Lung (tissue), 12 donors: ENCODE data around the gene ALG12. TPM values are rescaled to one million over a fixed set of nuclear protein-coding genes. Genes with fewer than 3 reads are reported as not detected.

Source experiments
- ATAC-seq: fragments of 200-7000 bp; cut with Tn5 transposase; one replicate; pipeline ENCODE4 v1.9.1; 2020; ENCODE audit warnings: moderate number of reproducible peaks; ENCODE audit not compliant: insufficient read depth, low FRiP score
- DNase-seq, 3 donors: peaks; one replicate each; pipeline ENCODE4 v3.0.0-alpha.2; 2013 to 2017
- H3K27ac ChIP-seq, 2 donors: one replicate each; pipeline ENCODE4 v1.5.1; 2013; ENCODE audit warnings: mild to moderate bottlenecking in 2 of 2, moderate library complexity in 2 of 2, control low read depth in 1 of 2, inconsistent platforms in 1 of 2, low read depth in 1 of 2, low read length in 1 of 2
- H3K27me3 ChIP-seq, 3 donors: one replicate each; pipeline ENCODE4 v1.5.1; 2013; ENCODE audit warnings: low read length in 2 of 3; ENCODE audit not compliant: control insufficient read depth in 3 of 3, insufficient read depth in 3 of 3
- H3K36me3 ChIP-seq, 4 donors: one replicate each; pipeline ENCODE4 v1.5.1; 2013; ENCODE audit warnings: low read length in 4 of 4, mild to moderate bottlenecking in 1 of 4, moderate library complexity in 1 of 4; ENCODE audit not compliant: control insufficient read depth in 4 of 4, insufficient read depth in 4 of 4
- H3K4me1 ChIP-seq, 5 donors: one replicate each; pipeline ENCODE4 v1.5.1; 2013; ENCODE audit warnings: low read length in 5 of 5, mild to moderate bottlenecking in 2 of 5, moderate library complexity in 1 of 5; ENCODE audit not compliant: control insufficient read depth in 5 of 5, insufficient read depth in 5 of 5
- H3K4me3 ChIP-seq: one replicate; pipeline ENCODE4 v1.5.1; 2013; ENCODE audit warnings: mild to moderate bottlenecking, control low read depth, moderate library complexity
- H3K9ac ChIP-seq, 2 donors: one replicate each; pipeline ENCODE4 v1.5.1; 2013; ENCODE audit warnings: low read length in 2 of 2, control low read depth in 1 of 2; ENCODE audit not compliant: insufficient read depth in 1 of 2
- H3K9me3 ChIP-seq, 4 donors: one replicate each; pipeline ENCODE4 v1.5.1; 2013; ENCODE audit warnings: low read length in 3 of 4, mild to moderate bottlenecking in 1 of 4, moderate library complexity in 1 of 4; ENCODE audit not compliant: control insufficient read depth in 4 of 4, insufficient read depth in 3 of 4
- CTCF ChIP-seq: IDR thresholded peaks from 2 replicates; pipeline ENCODE4 v1.5.1; 2012; ENCODE audit warnings: mild to moderate bottlenecking; ENCODE audit errors: control extremely low read depth, extremely low read depth
- WGBS, 2 donors: extraction: QIAGEN DNeasy Blood & Tissue Kit; methylation state at CpG; one replicate each; pipeline ENCODE4 v1.1.7; 2013; 5-methylcytosine and 5-hydroxymethylcytosine counted together
- polyA plus RNA-seq, 2 donors: library from polyadenylated mRNA; stranded (reverse); fragments of 200-250 nt; gene quantifications; one replicate each; pipeline ENCODE4 v1.2.1, GENCODE V29; 2013
- total RNA-seq, 2 donors: library from RNA; depleted of rRNA in 1 of 2; stranded (reverse); fragments of >200 nt in 1 of 2; gene quantifications; one replicate each; pipeline ENCODE4 v1.2.1, GENCODE V29; 2014 to 2021
- donor health status: control.
- donor health status: control.
- donor health status: Bipolar disorder and iron deficiency.
- donor health status: healthy.
- donor health status: DM: yes; HTN: yes; CAD: no.

Gene ALG12
- total and polyA plus RNA-seq, 4 donors: 13.6 to 33.9 (median 16.6) TPM

GRCh38 chr22:49856766-49857618 lies 61.2 kb downstream of the ALG12 start:
- TF ChIP-seq CTCF: no peak
- DNase-seq (no peak), ATAC-seq (no peak)
- no peaks in the 10 kb centered on the region for H3K27me3 ChIP-seq
- peaks cover 0 to 5% (median 0%) of the 10 kb centered on the region in 4 donors for H3K36me3 ChIP-seq
- no peak overlapping the region for H3K9ac ChIP-seq
- WGBS, 2 donors: 88 to 89% methylated on average over 31 of the region's 31 CpGs
- H3K4me1 ChIP-seq: peaks cover 7 to 20% (median 13%) of the 10 kb centered on the region in 5 donors
- no peak overlapping the region for H3K4me3 ChIP-seq
- no peaks in the 10 kb centered on the region for H3K9me3 ChIP-seq
- no peak overlapping the region for H3K27ac ChIP-seq

- H3K27me3 ChIP-seq: peaks cover 0 to 3% (median under 1%) of the 10 kb centered on the region in 3 donors
- no peak overlapping the region for H3K4me3 ChIP-seq
- no peak overlapping the region for H3K27ac ChIP-seq
- ATAC-seq: no peak
- H3K9me3 ChIP-seq: no peaks in the 10 kb centered on the region
- peaks cover 0 to 5% (median 0%) of the 10 kb centered on the region in 4 donors for H3K36me3 ChIP-seq
- H3K9ac ChIP-seq: no peak overlapping the region
- no peak for TF ChIP-seq CTCF
- peaks cover 7 to 17% (median 13%) of the 10 kb centered on the region in 5 donors for H3K4me1 ChIP-seq
- DNase-seq: no peak
- WGBS, 2 donors: 83 to 87% methylated on average over 17 to 19 of the region's 23 CpGs
Observed at GRCh38 chr22:49856343-49856742, 61.9 kb downstream of the ALG12 start.

- 23 to 34% methylated on average over 9 of the region's 9 CpGs for WGBS, 2 donors
- H3K27ac ChIP-seq: peak overlapping the region in 1 of 2 donors; percentile 40
- H3K4me3 ChIP-seq: no peak overlapping the region
- H3K9me3 ChIP-seq: no peaks in the 10 kb centered on the region
- H3K36me3 ChIP-seq: peaks cover 0 to 5% (median 0%) of the 10 kb centered on the region in 4 donors
- ATAC-seq (no peak), DNase-seq (peak in 1 of 3 donors; percentile 10)
- H3K4me1 ChIP-seq: peaks cover 7 to 17% (median 13%) of the 10 kb centered on the region in 5 donors
- H3K9ac ChIP-seq: peak overlapping the region; percentile 14 to 21
- peaks cover 0 to 12% (median 8%) of the 10 kb centered on the region in 3 donors for H3K27me3 ChIP-seq
- no peak for TF ChIP-seq CTCF
Observed at GRCh38 chr22:49855251-49855911, 62.9 kb downstream of the ALG12 start.
